ENCODE data around the gene UNK. TPM values are rescaled to one million over a fixed set of nuclear protein-coding genes. Genes with fewer than 3 reads are reported as not detected.

Gene UNK
- total RNA-seq, 1 experiment from 2014 or later, result 32.1 TPM

DNA sequence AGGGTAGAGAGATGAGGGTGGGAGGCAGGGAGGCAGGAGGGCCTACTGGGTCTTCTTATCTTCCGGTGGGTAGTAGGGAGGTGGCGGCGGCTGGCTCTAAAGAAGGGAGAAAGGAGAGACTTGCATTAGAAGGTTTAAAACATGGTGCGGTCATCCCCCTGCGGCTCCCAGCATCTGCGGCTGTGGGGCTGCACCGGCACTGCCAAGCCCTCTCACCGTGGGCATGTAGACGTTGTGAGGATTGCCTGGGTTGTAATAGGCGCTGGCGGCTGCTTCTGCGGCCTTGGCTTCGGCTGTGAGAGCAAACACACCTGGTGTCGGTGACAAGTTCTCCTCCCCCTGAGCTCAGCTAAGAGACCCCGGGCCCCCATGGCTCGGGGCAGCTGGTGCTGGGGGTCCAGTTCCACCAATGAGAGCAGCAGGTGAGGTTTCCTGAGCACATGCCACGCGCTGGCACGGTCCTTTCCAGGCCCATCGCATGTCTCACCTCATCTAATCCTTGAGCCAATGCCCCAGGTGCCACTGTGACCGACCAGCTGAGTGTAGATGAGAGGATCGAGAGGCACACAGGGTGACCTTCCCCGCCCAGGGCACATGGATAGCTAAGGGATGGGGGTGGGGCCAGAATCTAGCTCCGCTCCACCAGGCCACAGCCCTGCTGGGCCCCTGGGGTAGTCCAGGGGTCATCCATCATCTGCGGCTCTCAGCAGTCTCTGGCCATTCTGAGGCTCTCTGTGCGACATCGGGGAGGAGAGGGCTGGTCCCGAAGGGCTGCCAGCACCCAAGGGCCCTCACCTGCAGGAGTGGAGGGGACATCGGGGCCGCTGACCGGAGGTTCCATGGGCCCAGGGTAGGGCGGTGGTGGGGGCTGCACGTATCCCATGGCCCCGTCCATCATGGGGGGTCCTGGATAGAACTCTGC, 62.3 kb downstream of the UNK start:
- in situ Hi-C loops (cut with HindIII; ENCODE audit: low pct_unique_long_range_greater_than_20kb, low sequenced_read_pairs), result no loop called here
- H3K36me3 ChIP-seq (ENCODE audit: control insufficient read depth, insufficient read depth, low read length), result no peaks in the 10 kb centered on the region; the same call in 1 of the 2 replicates
- H3K4me1 ChIP-seq (ENCODE audit: control insufficient read depth, insufficient read depth, low read length), result peaks cover 41% of the 10 kb centered on the region
- CTCF ChIA-PET, result interaction anchor here (0.6 to 2.4 kb wide), 7 partner anchors 9 to 67 kb away, joined by 3 to 22 read pairs (median 3); partner anchors contain the start of gene WBP2
- no TSS peak for BruUV-seq (replicated peaks)
- intact Hi-C loops (cut with micrococcal nuclease; ENCODE audit: unreplicated experiment), result no loop called here
- ATAC-seq (no peak), DNase-seq (ENCODE audit: low read depth, low spot score) (no peak)
- TF ChIP-seq, protein P1, sequence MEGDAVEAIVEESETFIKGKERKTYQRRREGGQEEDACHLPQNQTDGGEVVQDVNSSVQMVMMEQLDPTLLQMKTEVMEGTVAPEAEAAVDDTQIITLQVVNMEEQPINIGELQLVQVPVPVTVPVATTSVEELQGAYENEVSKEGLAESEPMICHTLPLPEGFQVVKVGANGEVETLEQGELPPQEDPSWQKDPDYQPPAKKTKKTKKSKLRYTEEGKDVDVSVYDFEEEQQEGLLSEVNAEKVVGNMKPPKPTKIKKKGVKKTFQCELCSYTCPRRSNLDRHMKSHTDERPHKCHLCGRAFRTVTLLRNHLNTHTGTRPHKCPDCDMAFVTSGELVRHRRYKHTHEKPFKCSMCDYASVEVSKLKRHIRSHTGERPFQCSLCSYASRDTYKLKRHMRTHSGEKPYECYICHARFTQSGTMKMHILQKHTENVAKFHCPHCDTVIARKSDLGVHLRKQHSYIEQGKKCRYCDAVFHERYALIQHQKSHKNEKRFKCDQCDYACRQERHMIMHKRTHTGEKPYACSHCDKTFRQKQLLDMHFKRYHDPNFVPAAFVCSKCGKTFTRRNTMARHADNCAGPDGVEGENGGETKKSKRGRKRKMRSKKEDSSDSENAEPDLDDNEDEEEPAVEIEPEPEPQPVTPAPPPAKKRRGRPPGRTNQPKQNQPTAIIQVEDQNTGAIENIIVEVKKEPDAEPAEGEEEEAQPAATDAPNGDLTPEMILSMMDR (IDR thresholded peaks at IDR 0.05), result no peak
- no peak for TF ChIP-seq POLR2AphosphoS5 (IDR thresholded peaks at IDR 0.05; ENCODE audit: low read depth, low read length)
- TF ChIP-seq, protein P2, sequence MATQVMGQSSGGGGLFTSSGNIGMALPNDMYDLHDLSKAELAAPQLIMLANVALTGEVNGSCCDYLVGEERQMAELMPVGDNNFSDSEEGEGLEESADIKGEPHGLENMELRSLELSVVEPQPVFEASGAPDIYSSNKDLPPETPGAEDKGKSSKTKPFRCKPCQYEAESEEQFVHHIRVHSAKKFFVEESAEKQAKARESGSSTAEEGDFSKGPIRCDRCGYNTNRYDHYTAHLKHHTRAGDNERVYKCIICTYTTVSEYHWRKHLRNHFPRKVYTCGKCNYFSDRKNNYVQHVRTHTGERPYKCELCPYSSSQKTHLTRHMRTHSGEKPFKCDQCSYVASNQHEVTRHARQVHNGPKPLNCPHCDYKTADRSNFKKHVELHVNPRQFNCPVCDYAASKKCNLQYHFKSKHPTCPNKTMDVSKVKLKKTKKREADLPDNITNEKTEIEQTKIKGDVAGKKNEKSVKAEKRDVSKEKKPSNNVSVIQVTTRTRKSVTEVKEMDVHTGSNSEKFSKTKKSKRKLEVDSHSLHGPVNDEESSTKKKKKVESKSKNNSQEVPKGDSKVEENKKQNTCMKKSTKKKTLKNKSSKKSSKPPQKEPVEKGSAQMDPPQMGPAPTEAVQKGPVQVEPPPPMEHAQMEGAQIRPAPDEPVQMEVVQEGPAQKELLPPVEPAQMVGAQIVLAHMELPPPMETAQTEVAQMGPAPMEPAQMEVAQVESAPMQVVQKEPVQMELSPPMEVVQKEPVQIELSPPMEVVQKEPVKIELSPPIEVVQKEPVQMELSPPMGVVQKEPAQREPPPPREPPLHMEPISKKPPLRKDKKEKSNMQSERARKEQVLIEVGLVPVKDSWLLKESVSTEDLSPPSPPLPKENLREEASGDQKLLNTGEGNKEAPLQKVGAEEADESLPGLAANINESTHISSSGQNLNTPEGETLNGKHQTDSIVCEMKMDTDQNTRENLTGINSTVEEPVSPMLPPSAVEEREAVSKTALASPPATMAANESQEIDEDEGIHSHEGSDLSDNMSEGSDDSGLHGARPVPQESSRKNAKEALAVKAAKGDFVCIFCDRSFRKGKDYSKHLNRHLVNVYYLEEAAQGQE (IDR thresholded peaks at IDR 0.05; ENCODE audit: insufficient read depth in 1 of 2, low read depth in 2 of 2, low read length in 1 of 2), result no peak
- no peak for TF ChIP-seq TCF7L2 (IDR thresholded peaks at IDR 0.05; ENCODE audit: low read depth, low read length)
- TF ChIP-seq SIN3A (IDR thresholded peaks at IDR 0.05; ENCODE audit: borderline replicate concordance, insufficient read depth, low read depth, low read length), result no peak
- no peaks in the 10 kb centered on the region for H3K9me3 ChIP-seq (ENCODE audit: control insufficient read depth, insufficient read depth, low read depth, low read length)
- POLR2A ChIA-PET, result no interaction called here
- no peak overlapping the region for H3K4me3 ChIP-seq (ENCODE audit: low read depth in 2 of 2, low read length in 2 of 2)
- no peaks in the 10 kb centered on the region for H3K27me3 ChIP-seq (ENCODE audit: control insufficient read depth, insufficient read depth, low read length)
- H3K27ac ChIP-seq (ENCODE audit: low read length), result no peak overlapping the region; the same call in 1 of the 2 replicates

DNA sequence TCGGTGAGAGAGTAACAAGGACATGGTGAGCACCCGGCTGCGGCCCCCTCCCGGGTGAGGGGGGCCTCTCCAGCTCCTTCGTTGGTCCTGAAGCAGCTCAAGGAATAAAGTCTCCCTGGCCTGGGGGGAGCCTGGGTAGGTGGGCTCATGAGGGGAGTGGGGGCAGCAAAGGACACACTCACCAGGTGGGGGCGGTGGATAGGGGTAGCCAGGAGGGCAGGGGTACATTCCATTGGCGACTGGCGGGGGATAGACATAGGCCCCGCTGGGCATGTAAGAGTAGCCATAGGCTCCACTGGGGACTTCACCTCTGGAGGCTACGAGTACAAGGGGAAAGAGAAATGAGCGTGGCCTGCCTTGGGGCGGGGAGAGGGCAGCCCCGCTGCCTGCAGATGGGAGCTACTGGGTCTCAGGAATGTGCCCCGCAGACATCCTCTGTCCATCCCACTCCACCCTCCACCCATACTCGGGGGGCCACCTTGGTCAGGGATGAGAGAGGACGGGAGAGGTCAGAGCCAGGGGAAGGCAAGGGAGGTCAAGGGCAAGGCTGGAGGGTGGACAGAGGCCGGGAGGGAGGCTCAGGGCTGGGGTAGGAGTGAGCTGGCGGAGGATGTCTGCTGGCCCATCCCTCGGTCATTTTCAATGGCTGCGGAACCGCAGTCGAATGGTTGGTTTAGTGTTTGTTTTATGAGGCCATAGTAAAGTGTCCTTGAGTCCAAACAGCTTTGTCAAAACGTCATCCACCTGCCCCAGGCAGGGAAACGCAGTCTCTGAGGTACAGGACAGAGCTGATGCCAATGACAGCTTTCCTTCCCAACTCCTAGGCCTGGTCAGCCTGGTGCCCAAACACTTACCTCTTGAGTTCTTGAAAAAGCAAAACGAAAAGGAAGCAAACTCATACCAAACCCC, 63.3 kb downstream of the UNK start:
- Histone ChIP-seq H3K36me3 (ENCODE audit: control insufficient read depth, insufficient read depth, low read length) (no peaks in the 10 kb centered on the region; the same call in 1 of the 2 replicates), H3K27ac (ENCODE audit: low read length) (no peak overlapping the region), H3K4me3 (ENCODE audit: low read depth in 2 of 2, low read length in 2 of 2) (no peak overlapping the region), H3K9me3 (ENCODE audit: control insufficient read depth, insufficient read depth, low read depth, low read length) (no peaks in the 10 kb centered on the region), H3K27me3 (ENCODE audit: control insufficient read depth, insufficient read depth, low read length) (no peaks in the 10 kb centered on the region), H3K4me1 (ENCODE audit: control insufficient read depth, insufficient read depth, low read length) (peaks cover 41% of the 10 kb centered on the region)
- intact Hi-C loops (cut with micrococcal nuclease; ENCODE audit: unreplicated experiment), result no loop called here
- DNase-seq (ENCODE audit: low read depth, low spot score), result no peak
- ATAC-seq, result no peak
- TF ChIP-seq POLR2AphosphoS5 (IDR thresholded peaks at IDR 0.05; ENCODE audit: low read depth, low read length) (no peak), TCF7L2 (IDR thresholded peaks at IDR 0.05; ENCODE audit: low read depth, low read length) (no peak), SIN3A (IDR thresholded peaks at IDR 0.05; ENCODE audit: borderline replicate concordance, insufficient read depth, low read depth, low read length) (no peak)
- TF ChIP-seq, protein P2 (IDR thresholded peaks at IDR 0.05; ENCODE audit: insufficient read depth in 1 of 2, low read depth in 2 of 2, low read length in 1 of 2), result no peak
- TF ChIP-seq, protein P1 (IDR thresholded peaks at IDR 0.05), result no peak
- no TSS peak for BruUV-seq (replicated peaks)
- CTCF ChIA-PET, result interaction anchor here (0.6 to 1.2 kb wide), 7 partner anchors 8 to 94 kb away, joined by 3 to 10 read pairs (median 3); no protein-coding TSS in a partner anchor
- POLR2A ChIA-PET, result no interaction called here
- in situ Hi-C loops (cut with HindIII; ENCODE audit: low pct_unique_long_range_greater_than_20kb, low sequenced_read_pairs), result no loop called here

Measured in Panc1 (cell line).